GM21381 (cell line): ENCODE measurements around the gene GARIN1A.
"Not testable (repeated sequence)": the region's sequence is repeated elsewhere in the genome, so short reads cannot be mapped to it uniquely, and the experiment has no call there.

Experiments
- ATAC-seq: cut with Tn5 transposase; IDR thresholded peaks from one replicate; pipeline ENCODE4 v1.9.1; 2021; ENCODE audit warnings: mild to moderate bottlenecking, moderate library complexity; ENCODE audit not compliant: unreplicated experiment

GARIN1A gene

DNA sequence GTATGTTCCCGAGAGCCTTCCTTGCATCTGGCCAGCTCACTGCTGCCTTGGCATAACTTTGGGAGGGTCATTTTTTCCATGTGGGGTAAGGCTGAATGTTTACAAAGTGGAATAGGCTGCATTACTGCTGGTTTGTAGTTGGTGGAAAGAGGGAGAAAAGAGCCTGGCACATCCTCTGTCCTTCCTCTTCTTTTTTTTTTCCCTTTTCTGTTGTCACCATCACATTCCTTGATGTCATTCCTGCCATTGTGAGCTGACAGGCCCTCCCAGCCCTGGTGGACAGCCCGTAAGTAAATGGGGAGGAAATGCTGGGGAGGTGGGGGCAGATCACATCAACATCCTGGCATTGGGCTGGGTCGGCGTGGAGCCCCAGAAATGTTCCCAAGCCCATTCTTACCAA, at the start of gene GARIN1A:
TSS of gene GARIN1A (plus strand) at position 301 of the 400 bp plus-strand sequence. CDS start 106 bp downstream, outside the sequence.
- ATAC-seq = no peak

DNA sequence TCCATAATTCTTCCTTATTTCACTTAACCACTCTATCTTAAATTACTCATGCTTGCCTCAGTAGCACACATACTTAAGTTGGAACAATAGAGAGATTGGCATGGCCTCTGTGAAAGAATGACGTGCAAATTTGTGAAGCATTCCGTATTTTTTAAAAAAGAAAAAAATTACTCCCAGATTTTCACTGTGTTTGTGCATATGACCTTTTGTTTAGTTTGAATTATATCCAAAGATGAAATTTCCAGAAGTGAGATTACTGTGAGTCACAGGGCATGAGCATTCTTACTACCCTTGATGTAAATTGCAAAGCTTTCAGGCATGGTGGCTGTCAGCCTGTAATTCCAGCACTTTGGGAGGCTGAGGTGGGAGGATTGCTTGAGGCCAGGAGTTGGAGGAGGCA, 45.0 kb upstream of the GARIN1A start:
- ATAC-seq = not testable (repeated sequence)

DNA sequence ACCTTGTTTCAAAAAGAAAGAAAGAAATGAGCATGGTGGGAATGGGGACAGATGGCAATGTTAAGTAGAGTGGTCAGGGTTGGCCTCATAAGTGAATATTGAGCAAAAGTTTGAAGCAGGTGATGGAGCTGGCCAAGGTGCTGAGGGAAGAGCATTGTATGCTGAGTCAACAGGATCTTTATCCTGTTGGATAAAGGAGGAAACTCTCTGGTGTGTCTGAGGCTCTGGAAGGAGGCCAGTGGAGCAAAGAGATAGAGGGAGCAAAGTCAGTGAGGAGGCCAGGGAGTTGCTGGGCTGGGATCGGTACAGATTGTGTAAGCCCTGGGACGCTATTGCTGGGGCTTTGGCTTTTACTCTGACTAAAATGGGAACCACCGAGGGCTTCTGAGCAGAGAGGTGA, 38.2 kb upstream of the GARIN1A start:
- ATAC-seq = not testable (repeated sequence)

DNA sequence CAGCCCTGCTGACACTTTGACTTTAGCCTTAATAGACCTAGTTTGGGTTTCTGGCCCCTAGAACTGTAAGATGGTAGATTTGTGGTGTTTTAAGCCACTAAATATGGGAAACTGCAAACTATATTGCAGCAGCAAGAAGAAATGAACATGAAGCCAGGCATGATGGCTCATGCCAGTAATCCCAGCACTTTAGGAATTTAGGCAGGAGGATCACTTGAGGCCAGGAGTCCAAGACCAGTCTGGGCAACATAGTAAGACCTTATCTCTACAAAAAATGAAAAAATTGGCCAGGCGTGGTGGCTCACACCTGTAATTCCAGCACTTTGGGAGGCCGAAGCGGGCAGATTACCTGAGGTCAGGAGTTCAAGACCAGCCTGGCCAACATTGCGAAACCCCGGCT, 26.9 kb upstream of the GARIN1A start:
- not testable (repeated sequence) for ATAC-seq

DNA sequence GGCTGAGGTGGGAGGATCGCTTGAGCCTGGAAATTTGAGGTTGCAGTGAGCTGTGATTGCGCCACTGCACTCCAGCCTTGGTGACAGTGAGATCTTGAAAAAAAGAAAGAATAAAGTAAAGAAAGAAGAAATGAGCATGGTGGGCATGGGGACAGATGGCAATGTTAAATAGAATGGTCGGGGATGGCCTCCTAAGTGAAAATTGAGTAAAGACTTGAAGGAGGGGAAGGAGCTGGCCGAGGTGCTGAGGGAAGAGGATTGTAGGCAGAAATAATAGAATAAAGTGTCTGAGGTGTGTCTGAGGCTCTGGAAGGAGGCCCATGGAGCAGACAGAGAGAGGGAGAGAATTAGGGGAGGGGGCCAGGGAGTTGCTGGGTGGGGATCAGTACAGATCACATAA, 26.2 kb upstream of the GARIN1A start:
- not testable (repeated sequence) for ATAC-seq

DNA sequence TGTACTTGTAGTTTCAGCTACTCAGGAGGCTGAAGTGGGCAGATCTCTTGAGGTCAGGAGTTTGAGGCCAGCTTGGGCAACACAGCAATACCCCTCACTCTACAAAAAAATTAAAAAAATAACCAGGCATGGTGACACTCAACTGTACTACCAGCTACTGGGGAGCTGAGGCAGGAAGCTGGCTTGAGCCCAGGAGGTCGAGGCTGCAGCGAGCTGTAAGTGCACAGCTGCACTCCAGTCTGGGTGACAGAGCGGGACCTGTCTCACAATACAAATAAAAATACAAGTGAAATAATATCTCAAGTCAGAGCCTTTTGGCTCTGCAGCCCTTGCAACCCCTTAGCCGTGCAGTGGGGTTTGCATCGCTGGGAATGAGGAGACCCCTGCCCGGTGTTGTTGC, 25.2 kb upstream of the GARIN1A start:
- not testable (repeated sequence) for ATAC-seq

DNA sequence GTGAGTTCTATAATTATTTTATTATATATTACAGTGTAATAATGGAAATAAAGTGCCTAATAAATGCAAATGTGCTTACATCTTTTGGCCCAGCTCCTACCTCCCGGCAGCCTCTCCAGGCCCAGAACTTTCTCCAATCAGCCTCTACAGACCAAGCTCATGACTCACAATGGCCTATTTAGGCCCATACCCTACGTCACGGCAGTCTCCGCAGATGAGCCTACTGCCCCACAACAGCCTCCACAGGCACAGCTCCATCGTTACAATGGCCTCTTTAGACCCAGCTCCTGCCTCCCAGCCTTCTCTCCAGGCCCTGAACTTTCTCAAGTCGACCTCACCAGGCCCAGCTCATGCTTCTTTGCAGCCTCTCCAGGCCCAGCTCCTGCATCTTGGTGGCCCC, 21.0 kb upstream of the GARIN1A start:
- not testable (repeated sequence) for ATAC-seq

DNA sequence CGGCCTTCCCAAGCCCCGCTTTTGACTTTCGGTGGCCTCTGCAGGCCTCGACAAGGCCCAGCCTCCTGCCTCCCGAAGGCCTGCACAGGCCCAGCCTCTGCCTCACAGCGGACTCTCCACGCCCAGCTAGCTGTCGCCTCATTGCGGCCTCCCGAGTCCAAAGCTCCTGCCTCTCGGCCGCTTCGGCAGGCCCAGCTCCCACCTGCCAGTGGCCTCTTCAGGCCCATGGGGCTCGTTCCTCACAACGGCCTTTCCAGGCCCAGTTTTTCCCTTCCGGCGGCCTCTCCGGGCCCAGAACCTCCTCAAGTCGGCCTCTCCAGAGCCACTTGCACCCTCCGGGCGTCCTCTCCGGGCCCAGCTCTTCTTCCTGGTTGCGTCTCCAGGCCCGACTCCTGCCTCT, 19.5 kb upstream of the GARIN1A start:
- not testable (repeated sequence) for ATAC-seq

DNA sequence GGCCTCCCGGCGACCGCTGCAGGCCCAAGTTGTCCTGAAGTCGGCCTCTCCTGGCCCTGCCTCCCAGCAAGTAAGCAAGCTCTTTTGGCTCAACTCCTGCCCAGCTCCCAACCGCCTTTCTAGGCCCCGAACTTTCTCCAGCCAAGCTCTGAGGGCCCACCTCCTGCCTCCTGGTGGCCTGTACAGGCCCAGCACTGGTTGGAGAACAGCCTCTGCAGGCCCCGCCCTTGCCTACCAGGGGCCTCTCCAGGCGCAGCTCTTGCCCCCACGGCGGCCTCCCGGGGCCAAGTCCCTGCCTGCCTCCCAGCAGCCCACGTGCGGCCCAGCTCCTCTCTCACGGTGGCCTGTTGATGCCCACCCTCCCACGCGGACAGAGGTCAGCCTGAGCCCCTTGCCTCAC, 18.9 kb upstream of the GARIN1A start:
- ATAC-seq = not testable (repeated sequence)

DNA sequence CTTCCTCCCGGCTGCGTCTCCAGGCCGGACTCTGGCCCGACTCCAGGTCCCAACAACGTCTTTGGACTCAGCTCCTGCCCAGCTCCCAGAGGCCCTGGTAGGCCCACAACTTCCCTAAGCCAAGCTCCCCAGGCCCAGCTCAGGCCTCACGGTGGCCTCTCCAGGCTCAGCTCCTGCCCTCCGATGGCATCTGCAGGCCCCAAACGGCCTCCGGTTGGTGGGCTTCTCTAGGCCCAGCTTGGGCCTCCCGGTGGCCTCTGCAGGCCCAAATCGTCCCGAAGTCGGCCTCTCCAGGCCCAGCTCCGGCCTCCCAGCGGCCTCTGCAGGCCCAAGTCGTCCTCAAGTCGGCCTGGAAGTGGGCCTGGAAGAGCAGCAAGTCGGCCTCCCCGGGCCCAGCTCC, 18.0 kb upstream of the GARIN1A start:
- not testable (repeated sequence) for ATAC-seq

DNA sequence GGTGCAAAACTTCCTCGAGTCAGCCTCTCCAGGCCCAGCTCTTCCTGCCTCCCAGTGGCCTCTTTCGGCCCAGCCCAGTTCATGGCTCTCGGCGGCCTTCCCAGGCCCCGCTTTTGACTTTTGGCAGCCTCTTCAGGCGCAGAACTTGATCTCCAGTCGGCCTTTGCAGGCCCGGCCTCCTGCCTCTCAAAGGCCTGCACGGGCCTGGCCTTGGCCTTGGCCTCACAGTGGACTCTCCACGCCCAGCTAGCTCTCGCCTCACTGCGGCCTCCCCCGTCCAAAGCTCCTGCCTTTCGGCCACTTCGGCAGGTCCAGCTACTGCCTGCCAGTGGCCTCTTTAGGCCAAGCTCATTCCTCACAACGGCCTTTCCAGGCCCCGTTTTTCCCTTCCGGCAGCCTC, 17.6 kb upstream of the GARIN1A start:
- not testable (repeated sequence) for ATAC-seq

DNA sequence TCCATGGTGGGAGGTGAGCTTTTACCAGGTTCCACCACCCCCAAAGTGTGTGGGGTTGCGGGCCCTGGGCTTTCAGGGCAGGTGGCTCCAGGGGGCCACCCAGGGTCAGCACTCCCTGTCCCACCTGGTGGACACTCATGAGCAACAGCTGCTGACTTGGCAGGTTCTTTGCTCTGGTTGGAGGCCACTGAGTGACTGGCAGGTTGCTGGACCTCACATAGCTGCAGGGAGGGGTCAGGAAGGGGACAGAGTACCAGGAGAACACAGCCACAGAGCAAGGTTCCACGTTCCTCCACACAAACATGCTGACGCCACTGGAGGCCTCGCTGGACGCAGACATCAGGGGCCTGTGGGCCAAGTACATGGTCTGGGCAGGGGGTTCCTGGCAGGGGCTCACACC, 13.7 kb upstream of the GARIN1A start:
- ATAC-seq = not testable (repeated sequence)

DNA sequence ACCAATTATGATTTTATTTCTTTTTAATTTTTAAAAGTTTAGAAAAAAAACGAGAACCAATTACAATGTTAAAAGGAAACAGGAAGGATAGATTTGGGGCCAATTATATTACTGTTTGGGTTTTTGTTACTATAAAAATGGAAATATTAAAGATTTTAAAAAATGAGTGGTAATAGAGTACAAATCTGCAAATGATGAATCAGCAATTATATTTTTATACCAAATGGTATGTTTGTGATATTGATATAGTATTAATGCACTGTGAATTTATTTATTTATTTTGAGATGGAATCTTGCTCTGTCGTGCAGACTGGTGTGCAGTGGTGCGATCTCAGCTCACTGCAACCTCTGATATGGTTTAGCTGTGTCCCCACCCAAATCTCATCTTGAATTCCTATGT, 11.5 kb upstream of the GARIN1A start:
- no peak for ATAC-seq

DNA sequence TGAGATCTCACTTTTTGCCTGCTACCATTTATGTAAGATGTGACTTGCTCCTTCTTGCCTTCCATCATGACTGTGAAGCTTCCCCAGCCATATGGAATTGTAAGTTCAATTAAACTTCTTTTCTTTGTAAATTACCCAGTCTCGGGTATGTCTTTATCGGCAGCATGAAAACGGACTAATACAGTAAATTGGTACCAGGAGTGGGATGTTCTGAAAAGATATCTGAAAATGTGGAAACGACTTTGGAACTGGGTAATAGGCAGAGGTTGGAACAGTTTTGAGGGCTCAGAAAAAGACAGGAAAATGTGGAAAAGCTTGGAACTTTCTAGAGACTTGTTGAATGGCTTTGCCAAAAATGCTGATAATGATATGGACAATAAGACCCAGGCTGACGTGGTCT, 10.6 kb upstream of the GARIN1A start:
- no peak for ATAC-seq

DNA sequence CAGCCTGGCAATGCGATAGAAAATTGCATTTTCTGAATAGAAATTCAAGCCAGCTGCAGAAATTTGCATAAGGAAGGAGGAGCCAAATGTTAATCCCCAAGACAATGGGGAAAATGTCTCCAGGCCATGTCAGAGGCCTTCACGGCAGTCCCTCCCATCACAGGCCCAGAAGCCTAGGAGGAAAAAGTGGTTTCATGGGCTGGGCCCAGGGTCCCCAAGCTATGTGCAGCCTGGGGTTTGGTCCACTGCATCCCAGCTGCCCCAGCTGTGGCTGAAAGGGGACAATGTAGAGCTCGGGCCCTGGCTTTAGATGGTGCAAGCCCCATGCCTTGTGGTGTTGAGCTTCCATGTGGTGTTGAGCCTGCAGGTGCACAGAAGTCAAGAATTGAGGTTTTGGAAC, 10.0 kb upstream of the GARIN1A start:
- ATAC-seq = no peak

DNA sequence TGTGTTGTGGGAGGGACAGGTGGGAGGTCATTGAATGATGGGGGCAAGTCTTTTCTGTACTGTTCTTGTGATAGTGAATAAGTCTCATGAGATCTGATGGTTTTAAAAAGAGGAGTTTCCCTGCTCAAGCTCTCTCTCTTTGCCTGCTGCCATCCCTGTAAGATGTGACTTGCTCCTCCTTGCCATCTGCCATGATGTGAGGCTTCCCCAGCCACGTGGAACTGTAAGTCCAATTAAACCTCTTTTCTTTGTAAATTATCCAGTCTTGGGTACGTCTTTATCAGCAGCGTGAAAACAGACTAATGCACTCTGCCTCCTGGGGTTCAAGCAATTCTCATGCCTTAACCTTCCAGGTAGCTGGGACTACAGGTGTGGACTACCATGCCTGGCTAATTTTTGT, 8.9 kb upstream of the GARIN1A start:
- ATAC-seq = not testable (repeated sequence)

DNA sequence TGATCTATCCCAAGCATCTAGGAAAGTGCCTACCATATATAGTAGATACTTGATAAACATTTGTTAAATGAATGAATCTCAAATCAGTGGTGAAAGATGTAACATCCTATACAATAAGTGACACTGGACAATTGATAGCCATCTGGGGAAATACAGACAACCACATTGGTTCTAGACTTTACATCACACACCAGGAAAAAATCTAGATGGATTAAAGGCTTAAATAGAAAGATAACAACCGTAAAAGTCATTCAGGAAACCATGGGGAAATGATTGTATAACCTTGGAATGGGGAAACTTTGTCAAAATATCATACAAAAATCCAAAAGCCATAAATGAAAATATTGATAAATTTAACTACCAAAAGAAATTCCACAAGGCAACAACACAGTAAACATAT, 7.0 kb upstream of the GARIN1A start:
- ATAC-seq = no peak

DNA sequence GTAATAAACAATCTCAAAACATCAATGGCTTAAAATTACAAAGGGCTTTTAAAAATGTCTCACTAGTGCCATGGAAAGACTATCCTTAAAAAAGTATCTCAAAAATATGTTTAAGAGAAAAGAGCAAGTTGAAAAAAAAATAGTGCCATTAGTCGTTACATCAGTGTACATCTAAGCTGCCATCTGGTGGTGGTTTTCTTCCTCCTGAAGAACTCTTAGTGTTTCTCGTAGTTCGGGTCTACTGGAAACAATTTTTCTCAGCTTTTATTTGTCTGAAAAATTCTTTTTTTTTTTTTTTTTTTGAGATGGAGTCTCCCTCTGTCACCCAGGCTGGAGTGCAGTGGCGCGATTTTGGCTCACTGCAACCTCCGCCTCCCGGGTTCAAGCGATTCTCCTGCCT, 5.9 kb upstream of the GARIN1A start:
- ATAC-seq = no peak

DNA sequence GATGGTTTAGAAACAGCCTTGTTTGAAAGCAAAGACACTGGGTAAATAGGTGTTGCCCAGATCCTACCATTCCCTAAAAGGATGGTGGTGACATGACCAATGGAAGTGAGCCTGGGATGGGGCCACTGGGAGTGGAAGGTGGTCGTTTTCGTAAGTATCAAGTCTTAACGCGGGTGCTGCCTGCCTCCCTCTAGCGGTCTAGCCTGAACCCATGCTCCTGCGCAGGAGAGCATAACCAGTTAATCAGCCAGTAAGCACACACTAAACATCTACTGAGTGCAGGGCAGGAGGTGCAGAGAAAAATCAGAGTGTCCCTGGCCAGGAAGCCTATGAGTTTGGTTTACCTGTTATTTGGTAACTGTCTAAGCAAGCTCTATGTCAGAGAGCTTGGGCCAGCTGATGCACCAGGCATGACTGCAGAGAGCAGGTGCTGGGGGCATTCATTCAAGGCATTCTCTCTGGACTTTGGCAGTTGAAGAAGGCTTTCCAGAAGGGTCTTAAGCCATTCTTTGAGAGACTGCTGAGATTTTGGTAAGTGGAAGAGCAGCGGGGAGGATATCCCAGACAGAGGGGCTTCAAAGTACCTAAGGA, 930 bp downstream of the GARIN1A start:
- ATAC-seq = no peak

DNA sequence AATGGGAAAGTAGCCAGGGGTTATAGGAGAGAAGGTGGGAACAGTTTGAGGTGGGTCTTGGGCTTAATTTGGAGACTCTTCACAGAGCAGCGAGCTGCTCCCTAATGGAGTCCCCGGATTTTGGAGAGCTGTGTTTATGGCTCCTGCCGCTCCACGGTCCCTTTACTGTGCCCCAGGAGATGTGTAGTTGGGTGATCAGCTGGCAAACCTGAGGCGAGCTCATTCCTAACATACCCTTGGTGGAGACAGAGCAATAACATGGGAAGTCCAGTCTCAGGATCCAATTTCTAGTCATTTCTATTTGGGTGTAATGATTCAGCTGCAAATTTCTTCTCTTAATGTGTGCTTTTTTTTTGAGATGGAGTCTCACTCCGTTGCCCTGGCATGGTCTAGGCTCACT, 1.5 kb downstream of the GARIN1A start:
- no peak for ATAC-seq

DNA sequence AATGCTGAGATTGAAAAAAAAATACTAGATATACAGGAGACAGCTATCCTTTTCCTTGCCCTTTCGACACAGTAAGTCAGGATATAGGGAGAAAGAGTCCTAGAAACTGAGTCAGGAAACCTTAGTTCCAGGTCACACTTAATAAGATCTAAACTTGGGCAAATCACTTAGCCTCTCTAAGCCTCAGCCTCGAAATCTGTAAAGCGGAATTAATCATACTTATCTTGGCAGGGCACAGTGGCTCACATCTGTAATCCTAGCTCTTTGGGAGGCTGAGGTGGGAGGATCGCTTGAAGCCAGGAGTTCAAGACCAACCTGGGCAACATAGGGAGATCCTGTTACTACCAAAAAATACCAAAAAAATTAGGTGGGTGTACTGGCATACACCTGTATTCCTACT, 4.6 kb downstream of the GARIN1A start:
- no peak for ATAC-seq

DNA sequence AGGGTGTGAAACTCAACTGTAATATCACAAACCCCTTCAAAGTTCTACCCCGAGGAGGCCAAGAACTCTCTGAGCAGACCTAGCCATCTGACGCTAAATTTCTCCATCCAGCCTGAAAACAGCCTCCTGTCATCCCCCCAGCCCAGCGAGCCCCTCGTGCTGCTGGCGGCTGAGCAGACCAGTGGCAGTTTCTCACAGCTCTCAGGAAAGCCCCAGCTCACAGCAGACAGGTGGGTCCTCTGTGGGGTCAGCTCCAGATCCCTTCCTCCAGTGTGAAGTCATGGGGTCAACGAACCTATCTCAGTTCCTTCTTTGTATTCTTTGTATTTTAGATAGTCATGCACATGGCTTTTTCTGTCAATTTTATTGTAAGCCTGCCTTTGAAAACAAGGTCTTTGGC, 7.8 kb downstream of the GARIN1A start:
- ATAC-seq = no peak

DNA sequence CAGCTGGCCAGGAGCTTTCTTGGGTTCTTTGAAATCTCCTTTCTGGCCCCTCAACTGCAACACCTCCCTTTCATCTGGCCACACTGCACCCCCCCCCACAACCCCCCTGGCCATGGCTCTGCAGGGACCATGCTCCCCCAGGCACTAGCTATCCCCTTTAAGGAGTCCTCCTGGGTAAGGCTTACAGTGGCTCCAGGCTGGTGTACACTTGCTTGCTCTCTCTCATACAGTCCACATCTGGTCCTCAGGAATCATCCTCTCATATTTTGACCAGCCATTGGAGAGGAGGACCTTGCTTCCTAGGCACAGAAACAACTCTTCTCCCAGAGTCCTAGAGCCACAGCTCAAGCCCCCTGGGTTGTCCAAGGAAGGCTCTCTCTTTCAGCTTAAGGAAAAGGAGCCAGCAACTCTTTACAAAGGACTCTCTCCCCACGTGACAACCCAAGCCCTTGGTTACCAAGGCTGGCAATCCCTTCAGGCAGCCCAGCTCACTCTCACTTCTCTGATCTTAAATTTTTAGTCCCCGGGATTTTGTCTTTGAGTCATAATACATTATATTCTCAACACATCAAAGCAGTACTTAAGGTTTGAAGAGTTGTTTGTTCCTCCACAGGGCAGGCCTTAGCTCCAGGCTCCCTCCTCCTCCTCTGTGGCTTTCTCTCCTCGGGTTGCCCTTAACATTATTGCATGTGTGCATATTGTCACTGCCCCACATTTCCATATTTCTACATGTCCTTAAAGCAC, 9.9 kb downstream of the GARIN1A start:
- no peak for ATAC-seq
